Fibroblast of lung (primary cell): ENCODE results near the gene EFCAB10. TPM values are rescaled to one million over a fixed set of nuclear protein-coding genes. Genes with fewer than 3 reads are reported as not detected.

Experiments
- DNase-seq, 2 donors: peaks; one replicate each; pipeline versions ENCODE4 v3.0.0 to v3.0.0-alpha.2; 2010; ENCODE audit warnings: low read depth in 2 of 2
- H2AFZ ChIP-seq: 2 replicates; pipeline ENCODE4 v1.5.1; 2012; ENCODE audit warnings: low read length, control low read depth, inconsistent platforms
- H3K27ac ChIP-seq: 2 replicates; pipeline ENCODE4 v1.5.1; 2011; ENCODE audit warnings: low read length, control low read depth; ENCODE audit not compliant: insufficient read depth
- H3K27me3 ChIP-seq: 2 replicates; pipeline ENCODE4 v1.5.1; 2011; ENCODE audit warnings: mild to moderate bottlenecking, low read length; ENCODE audit not compliant: control insufficient read depth, insufficient read depth
- H3K36me3 ChIP-seq: 2 replicates; pipeline ENCODE4 v1.5.1; 2011; ENCODE audit warnings: low read length; ENCODE audit not compliant: control insufficient read depth, insufficient read depth
- H3K4me1 ChIP-seq: 2 replicates; pipeline ENCODE4 v1.5.1; 2011; ENCODE audit warnings: low read length; ENCODE audit not compliant: control insufficient read depth, insufficient read depth; ENCODE audit errors: extremely low read depth
- H3K4me2 ChIP-seq: 2 replicates; pipeline ENCODE4 v1.5.1; 2011; ENCODE audit warnings: low read length, control low read depth; ENCODE audit not compliant: insufficient read depth; ENCODE audit errors: extremely low read depth
- H3K4me3 ChIP-seq, 4 experiments: fragments of 200-600 bp in 1 of 4; sonication (generic) in 1 of 4; replicated peaks in 1 of 4; 2 replicates each; pipeline ENCODE4 v1.5.1; 2011 to 2016; ENCODE audit warnings: low read length in 4 of 4, low read depth in 3 of 4, mild to moderate bottlenecking in 3 of 4, control low read depth in 2 of 4, inconsistent platforms in 1 of 4, mixed read lengths in 1 of 4; ENCODE audit not compliant: insufficient read depth in 1 of 4; ENCODE audit errors: control extremely low read depth in 1 of 4
- H3K79me2 ChIP-seq: 2 replicates; pipeline ENCODE4 v1.5.1; 2012; ENCODE audit warnings: mild to moderate bottlenecking, low read length, inconsistent platforms; ENCODE audit not compliant: control insufficient read depth, insufficient read depth
- H3K9ac ChIP-seq: 2 replicates; pipeline ENCODE4 v1.5.1; 2011; ENCODE audit warnings: mild to moderate bottlenecking, low read length, control low read depth; ENCODE audit not compliant: insufficient read depth
- H3K9me3 ChIP-seq: 2 replicates; pipeline ENCODE4 v1.5.1; 2012; ENCODE audit warnings: low read depth, low read length; ENCODE audit not compliant: control insufficient read depth, insufficient read depth
- H4K20me1 ChIP-seq: 2 replicates; pipeline ENCODE4 v1.5.1; 2011; ENCODE audit warnings: low read length; ENCODE audit not compliant: control insufficient read depth, insufficient read depth; ENCODE audit errors: extremely low read depth
- CTCF ChIP-seq, 2 donors: IDR thresholded peaks in 1 of 2; conservative IDR thresholded peaks in 1 of 2; 1 replicate in 1 of 2; 2 replicates in 1 of 2; pipeline ENCODE4 v1.5.1; 2011 to 2012; ENCODE audit warnings: low read length in 2 of 2, control low read depth in 1 of 2, inconsistent platforms in 1 of 2, low read depth in 1 of 2, mild to moderate bottlenecking in 1 of 2
- EZH2 ChIP-seq: IDR thresholded peaks from 2 replicates; pipeline ENCODE4 v1.5.1; 2012; ENCODE audit warnings: low read length, control low read depth, mild to moderate bottlenecking; ENCODE audit errors: missing control alignments
- polyA plus RNA-seq, 2 donors: library from polyadenylated mRNA; depleted of rRNA in 1 of 2; stranded (reverse) in 1 of 2; unstranded in 1 of 2; fragments of >200 nt; gene quantifications; 2 replicates each; pipeline ENCODE4 v1.2.1, GENCODE V29; 2011 to 2012; ENCODE audit warnings: missing spikeins in 1 of 2
- total RNA-seq: library from RNA; depleted of rRNA; stranded (reverse); fragments of >200 nt; gene quantifications from 2 replicates; pipeline ENCODE4 v1.2.1, GENCODE V29; 2014

Gene EFCAB10
- total and polyA plus RNA-seq, 2 donors (not counting 1 experiment from before 2014, with no cell fraction given), result not detected

- Histone ChIP-seq H3K27me3 (no peaks in the 10 kb centered on the region), H3K4me2 (no peak overlapping the region), H3K27ac (no peak overlapping the region), H2AFZ (no peak overlapping the region), H3K4me1 (no peaks in the 10 kb centered on the region), H4K20me1 (no peaks in the 10 kb centered on the region), H3K79me2 (no peaks in the 10 kb centered on the region), H3K36me3 (no peaks in the 10 kb centered on the region), H3K4me3 (no peak overlapping the region), H3K9ac (no peak overlapping the region), H3K9me3 (no peaks in the 10 kb centered on the region)
- no peak for DNase-seq
- TF ChIP-seq EZH2 (no peak), CTCF (conservative IDR thresholded peaks at IDR 0.05 in 1 of 2, IDR thresholded peaks at IDR 0.05 in 1 of 2; ENCODE audit: low read depth in 1 of 2, low read length in 2 of 2) (no peak)
Observed at GRCh38 chr7:105623378-105623777, 42.1 kb upstream of the EFCAB10 start.

GRCh38 chr7:105622106-105622731 is 40.9 kb upstream of the EFCAB10 start:
- TF ChIP-seq EZH2 (no peak), CTCF (conservative IDR thresholded peaks at IDR 0.05 in 1 of 2, IDR thresholded peaks at IDR 0.05 in 1 of 2; ENCODE audit: low read depth in 1 of 2, low read length in 2 of 2) (no peak)
- no peak for DNase-seq
- Histone ChIP-seq H3K9me3 (no peaks in the 10 kb centered on the region), H3K36me3 (no peaks in the 10 kb centered on the region), H3K4me3 (no peak overlapping the region), H4K20me1 (no peaks in the 10 kb centered on the region), H2AFZ (no peak overlapping the region), H3K27ac (no peak overlapping the region), H3K27me3 (no peaks in the 10 kb centered on the region), H3K79me2 (no peaks in the 10 kb centered on the region), H3K4me1 (no peaks in the 10 kb centered on the region), H3K4me2 (no peak overlapping the region), H3K9ac (no peak overlapping the region)

- Histone ChIP-seq H3K4me1 (no peaks in the 10 kb centered on the region), H3K36me3 (no peaks in the 10 kb centered on the region), H3K4me3 (no peak overlapping the region), H3K9me3 (no peaks in the 10 kb centered on the region), H3K79me2 (no peaks in the 10 kb centered on the region), H3K4me2 (no peak overlapping the region), H4K20me1 (no peaks in the 10 kb centered on the region), H2AFZ (no peak overlapping the region), H3K9ac (no peak overlapping the region), H3K27me3 (no peaks in the 10 kb centered on the region), H3K27ac (no peak overlapping the region)
- TF ChIP-seq CTCF (conservative IDR thresholded peaks at IDR 0.05 in 1 of 2, IDR thresholded peaks at IDR 0.05 in 1 of 2; ENCODE audit: low read depth in 1 of 2, low read length in 2 of 2), result no peak
- no peak for TF ChIP-seq EZH2
- peak; percentile 57 to 65 for DNase-seq
Observed at GRCh38 chr7:105621617-105622016, 40.3 kb upstream of the EFCAB10 start.
